Common myeloid progenitor, CD34-positive (primary cell): Measurements from ENCODE around the gene GMPPA.

Experiments used
- CTCF ChIA-PET: fragments of 350-600 bp; sonication (Branson Sonifier 250); formaldehyde crosslinking; loops from one replicate; lab custom pipeline; 2021; ENCODE audit warnings: antibody characterized with exemption; lab: Charles Lee
- POLR2A ChIA-PET: fragments of 350-600 bp; sonication (Branson Sonifier 250); formaldehyde crosslinking; loops from one replicate; lab custom pipeline; 2021; ENCODE audit warnings: antibody characterized with exemption; lab: Charles Lee
- DNase-seq, 3 donors: peaks; one replicate each; pipeline versions ENCODE4 v3.0.0 to v3.0.0-alpha.2; 2013
- H3K27ac ChIP-seq, 2 experiments: 1 replicate in 1 of 2; 2 replicates in 1 of 2; pipeline ENCODE4 v1.7.0; 2013; ENCODE audit warnings: inconsistent platforms in 2 of 2, low read length in 2 of 2, mild to moderate bottlenecking in 2 of 2, low read depth in 1 of 2, moderate library complexity in 1 of 2; ENCODE audit not compliant: severe bottlenecking in 2 of 2, insufficient read depth in 1 of 2, poor library complexity in 1 of 2
- H3K27me3 ChIP-seq, 5 experiments: replicated peaks in 2 of 5; 1 replicate in 3 of 5; 2 replicates in 2 of 5; pipeline versions ENCODE4 v1.6.1 to v1.7.0; 2013; ENCODE audit warnings: low read length in 4 of 5, mild to moderate bottlenecking in 2 of 5, moderate library complexity in 2 of 5, inconsistent platforms in 1 of 5; ENCODE audit not compliant: insufficient read depth in 5 of 5, control insufficient read depth in 4 of 5
- H3K36me3 ChIP-seq, 4 experiments: 1 replicate in 2 of 4; 2 replicates in 2 of 4; pipeline versions ENCODE4 v1.6.1 to v1.7.0; 2013; ENCODE audit warnings: low read length in 3 of 4, control low read depth in 1 of 4, mild to moderate bottlenecking in 1 of 4; ENCODE audit not compliant: control insufficient read depth in 4 of 4, insufficient read depth in 4 of 4
- H3K4me1 ChIP-seq, 4 experiments: 1 replicate in 3 of 4; 2 replicates in 1 of 4; pipeline versions ENCODE4 v1.6.1 to v1.7.1; 2013; ENCODE audit warnings: low read length in 3 of 4, mild to moderate bottlenecking in 3 of 4, control low read depth in 1 of 4, inconsistent platforms in 1 of 4, moderate library complexity in 1 of 4; ENCODE audit not compliant: control insufficient read depth in 4 of 4, insufficient read depth in 4 of 4; ENCODE audit errors: control extremely low read depth in 1 of 4
- H3K4me3 ChIP-seq, 7 experiments: 1 replicate in 4 of 7; 2 replicates in 3 of 7; pipeline versions ENCODE4 v1.5.1 to v1.7.0; 2013; ENCODE audit warnings: mild to moderate bottlenecking in 7 of 7, low read length in 6 of 7, moderate library complexity in 6 of 7, inconsistent platforms in 2 of 7, low read depth in 2 of 7, control low read depth in 1 of 7; ENCODE audit not compliant: insufficient read depth in 4 of 7, control insufficient read depth in 1 of 7; ENCODE audit errors: extremely low read depth in 1 of 7
- H3K9me3 ChIP-seq, 5 experiments: 1 replicate in 4 of 5; 2 replicates in 1 of 5; pipeline versions ENCODE4 v1.6.1 to v1.7.1; 2013; ENCODE audit warnings: low read length in 4 of 5, mild to moderate bottlenecking in 2 of 5, inconsistent platforms in 1 of 5, low read depth in 1 of 5, moderate library complexity in 1 of 5; ENCODE audit not compliant: control insufficient read depth in 4 of 5, insufficient read depth in 2 of 5; ENCODE audit errors: control extremely low read depth in 1 of 5
- WGBS: methylation state at CpG from one replicate; pipeline ENCODE4 v1.1.5; 2013; ENCODE audit not compliant: insufficient coverage; 5-methylcytosine and 5-hydroxymethylcytosine counted together

The GMPPA gene

DNA sequence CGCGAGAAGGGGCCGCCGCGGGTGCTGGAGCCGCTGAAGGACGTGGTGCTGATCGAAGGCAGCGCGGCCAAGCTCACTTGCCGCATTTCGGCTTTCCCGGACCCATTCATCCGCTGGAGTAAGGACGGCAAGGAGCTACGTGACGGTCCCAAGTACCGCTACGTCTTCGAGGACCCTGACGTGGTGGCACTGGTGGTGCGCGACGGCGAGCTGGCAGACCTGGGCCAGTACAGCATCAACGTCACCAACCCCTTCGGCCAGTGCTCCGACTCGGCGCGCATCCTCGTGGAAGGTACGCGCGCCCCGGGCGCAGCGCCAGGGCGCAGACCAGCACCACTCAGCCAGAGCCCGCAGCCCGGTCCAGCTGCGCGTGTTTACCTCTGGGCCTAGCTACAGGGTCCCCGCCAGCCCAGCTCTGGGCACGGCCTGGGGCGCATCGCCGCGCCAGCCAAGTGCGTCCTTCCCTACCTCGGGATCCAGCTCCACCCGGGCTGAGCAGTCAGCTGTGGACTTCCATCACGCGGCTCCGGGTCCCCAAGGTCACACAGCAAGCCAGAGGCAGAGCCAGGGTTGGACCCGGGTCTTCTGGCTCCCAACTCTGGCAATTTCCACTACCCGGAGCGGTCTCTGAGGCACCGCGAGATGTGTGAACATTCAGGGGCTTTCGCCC, 1.7 kb upstream of the GMPPA start:
- Histone ChIP-seq H3K9me3 (no peaks in the 10 kb centered on the region), H3K4me3 (peak overlapping the region in 4 of 7 experiments; percentile 21 to 83 (median 39)), H3K36me3 (no peaks in the 10 kb centered on the region), H3K27ac (no peak overlapping the region), H3K27me3 (peaks cover 0 to 64% (median 28%) of the 10 kb centered on the region in 5 experiments), H3K4me1 (peaks cover 4 to 41% (median 26%) of the 10 kb centered on the region in 4 experiments)
- no peak for DNase-seq
- POLR2A ChIA-PET, result interaction anchor here (0.7 kb wide), 1 partner anchor 32 kb away, joined by 4 read pairs; no protein-coding TSS in a partner anchor
- WGBS, result 5% methylated on average over 61 of the region's 61 CpGs
- CTCF ChIA-PET, result interaction anchor here (0.9 to 60.5 kb wide), 4 partner anchors 13 to 27 kb away, joined by 3 to 1724 read pairs (median 42); partner anchors contain the start of genes ASIC4, CHPF and TMEM198

DNA sequence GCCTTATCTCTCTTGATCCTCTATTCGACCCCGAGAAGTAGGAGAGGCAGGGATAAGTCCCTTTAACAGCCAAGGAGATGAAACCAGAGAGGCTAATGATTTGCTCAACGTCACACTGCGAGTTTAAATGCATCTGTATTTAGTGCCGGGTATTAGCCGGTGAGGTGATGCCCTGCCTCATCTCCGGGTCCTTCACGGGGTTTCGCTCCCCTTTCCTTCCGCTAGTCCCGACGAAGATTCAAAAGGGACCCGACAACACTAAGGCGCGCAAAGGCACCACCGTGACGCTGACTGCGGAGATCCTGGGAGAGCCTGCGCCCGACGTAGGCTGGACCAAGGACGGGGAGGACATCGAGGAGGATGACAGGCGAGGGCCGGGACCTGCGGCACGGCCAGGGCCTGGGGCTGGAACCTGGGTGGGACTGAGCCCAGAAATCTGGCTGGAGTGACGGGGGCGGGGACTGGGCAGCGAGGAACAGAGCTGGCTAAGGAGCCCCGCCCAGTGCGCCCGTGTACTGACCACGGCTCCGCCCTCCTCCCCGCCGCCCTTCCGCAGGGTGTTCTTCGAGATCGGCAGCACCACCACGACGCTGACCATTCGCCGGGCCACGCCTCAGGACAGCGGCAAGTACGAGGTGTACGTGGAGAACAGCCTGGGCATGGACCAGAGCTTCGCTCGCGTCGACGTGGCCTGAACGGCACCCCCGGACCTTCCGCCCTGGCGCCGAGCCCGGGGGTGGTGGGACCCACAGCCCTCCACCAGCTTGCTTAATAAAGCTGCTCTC, 1.0 kb upstream of the GMPPA start:
- POLR2A ChIA-PET, result interaction anchor here (1.5 kb wide), 1 partner anchor 12 kb away, joined by 4 read pairs; no protein-coding TSS in a partner anchor
- CTCF ChIA-PET, result interaction anchor here (0.9 to 60.5 kb wide), 6 partner anchors 14 to 108 kb away, joined by 3 to 1724 read pairs (median 6); partner anchors contain the start of genes ASIC4, CHPF and TMEM198
- DNase-seq, result no peak
- Histone ChIP-seq H3K27ac (peak overlapping the region in 1 of 2 experiments; percentile 49), H3K9me3 (no peaks in the 10 kb centered on the region), H3K27me3 (peaks cover 0 to 57% (median 28%) of the 10 kb centered on the region in 5 experiments), H3K36me3 (no peaks in the 10 kb centered on the region), H3K4me1 (peaks cover 4 to 41% (median 26%) of the 10 kb centered on the region in 4 experiments), H3K4me3 (peak overlapping the region; percentile 44 to 83 (median 76))
- 2% methylated on average over 52 of the region's 59 CpGs for WGBS

DNA sequence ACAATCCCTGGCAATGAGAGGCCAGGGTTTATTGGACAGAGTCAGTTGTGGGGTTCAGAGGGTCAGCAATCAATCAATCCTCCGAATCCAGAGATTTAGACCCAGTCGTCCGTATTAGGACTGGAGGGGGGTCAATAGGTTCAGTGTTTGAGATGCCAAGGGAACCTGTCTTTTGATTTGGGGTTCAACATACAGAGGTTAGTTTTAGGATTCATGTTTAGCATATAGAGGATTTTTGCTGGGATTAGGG, 292 bp downstream of the GMPPA start:
- H3K4me1 ChIP-seq, result peaks cover 4 to 41% (median 26%) of the 10 kb centered on the region in 4 experiments
- 0% methylated on average over 3 of the region's 3 CpGs for WGBS
- H3K27me3 ChIP-seq, result peaks cover 0 to 44% (median 28%) of the 10 kb centered on the region in 5 experiments
- no peak for DNase-seq
- no peaks in the 10 kb centered on the region for H3K9me3 ChIP-seq
- peak overlapping the region; percentile 44 to 83 (median 76) for H3K4me3 ChIP-seq
- H3K27ac ChIP-seq, result peak overlapping the region; percentile 74 to 88
- peaks cover 0 to 8% (median 2%) of the 10 kb centered on the region in 4 experiments for H3K36me3 ChIP-seq
- CTCF ChIA-PET, result interaction anchor here (0.9 to 60.5 kb wide), 4 partner anchors 10 to 25 kb away, joined by 4 to 1724 read pairs (median 6); partner anchors contain the start of genes ASIC4, CHPF and TMEM198
- POLR2A ChIA-PET, result interaction anchor here (1.5 kb wide), 1 partner anchor 11 kb away, joined by 4 read pairs; no protein-coding TSS in a partner anchor

DNA sequence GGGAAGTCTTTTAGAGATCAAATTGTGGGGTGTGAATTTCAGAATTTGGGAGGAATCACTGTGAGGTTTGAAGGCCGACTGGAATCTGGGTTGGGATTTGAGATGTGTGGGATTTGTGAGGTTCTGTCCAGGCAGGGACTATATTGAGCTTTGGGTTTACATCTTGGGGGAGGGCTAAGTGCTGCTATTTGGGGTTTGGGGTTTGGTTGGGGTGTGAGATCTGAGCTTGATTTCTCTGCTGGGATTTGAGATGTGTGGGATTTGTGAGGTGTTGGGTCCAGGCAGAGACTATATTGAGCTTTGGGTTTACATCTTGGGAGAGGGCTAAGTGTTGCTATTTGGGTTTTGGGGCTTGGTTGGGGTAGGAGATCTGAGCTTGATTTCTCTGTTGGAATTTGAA, 864 bp downstream of the GMPPA start:
- no peaks in the 10 kb centered on the region for H3K9me3 ChIP-seq
- H3K4me1 ChIP-seq, result peaks cover 4 to 41% (median 26%) of the 10 kb centered on the region in 4 experiments
- CTCF ChIA-PET, result interaction anchor here (2.0 to 60.5 kb wide), 2 partner anchors 11 to 25 kb away, joined by 5 to 1724 read pairs; partner anchors contain the start of genes ASIC4, CHPF and TMEM198
- peak overlapping the region in 4 of 7 experiments; percentile 75 to 83 (median 78) for H3K4me3 ChIP-seq
- H3K27ac ChIP-seq, result peak overlapping the region in 1 of 2 experiments; percentile 88
- DNase-seq, result no peak
- POLR2A ChIA-PET, result no interaction called here
- 90% methylated on average over 1 of the region's 1 CpG for WGBS
- peaks cover 0 to 38% (median 26%) of the 10 kb centered on the region in 5 experiments for H3K27me3 ChIP-seq
- H3K36me3 ChIP-seq, result peaks cover 2 to 12% (median 6%) of the 10 kb centered on the region in 4 experiments

DNA sequence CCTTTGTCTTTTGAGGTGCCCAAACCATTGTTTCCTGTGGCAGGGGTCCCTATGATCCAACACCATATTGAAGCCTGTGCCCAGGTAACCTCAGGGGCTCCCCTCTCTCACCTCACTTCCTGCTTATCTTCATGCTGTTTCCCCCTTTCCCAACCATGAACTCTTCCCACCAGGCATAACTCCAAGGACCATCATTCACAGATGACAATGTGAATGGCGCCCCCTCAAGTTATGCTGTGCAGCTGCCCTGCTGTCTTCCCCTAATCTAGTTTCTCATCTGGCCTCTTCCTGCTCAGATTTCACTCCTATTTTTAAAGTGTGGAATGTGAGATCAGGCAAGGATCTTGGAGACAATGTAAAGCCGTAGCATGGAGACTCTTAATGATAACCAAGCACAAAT, 1.4 kb downstream of the GMPPA start:
- H3K27me3 ChIP-seq, result peaks cover 0 to 33% (median 21%) of the 10 kb centered on the region in 5 experiments
- H3K36me3 ChIP-seq, result peaks cover 3 to 16% (median 9%) of the 10 kb centered on the region in 4 experiments
- no peak overlapping the region for H3K4me3 ChIP-seq
- H3K4me1 ChIP-seq, result peaks cover 4 to 41% (median 26%) of the 10 kb centered on the region in 4 experiments
- peak overlapping the region in 1 of 2 experiments; percentile 88 for H3K27ac ChIP-seq
- H3K9me3 ChIP-seq, result no peaks in the 10 kb centered on the region
- WGBS, result 83% methylated on average over 1 of the region's 2 CpGs
- ChIA-PET POLR2A (no interaction called here), CTCF (interaction anchor here (2.0 to 60.5 kb wide), 2 partner anchors 11 to 24 kb away, joined by 5 to 1724 read pairs; partner anchors contain the start of genes ASIC4, CHPF and TMEM198)
- DNase-seq, result no peak

DNA sequence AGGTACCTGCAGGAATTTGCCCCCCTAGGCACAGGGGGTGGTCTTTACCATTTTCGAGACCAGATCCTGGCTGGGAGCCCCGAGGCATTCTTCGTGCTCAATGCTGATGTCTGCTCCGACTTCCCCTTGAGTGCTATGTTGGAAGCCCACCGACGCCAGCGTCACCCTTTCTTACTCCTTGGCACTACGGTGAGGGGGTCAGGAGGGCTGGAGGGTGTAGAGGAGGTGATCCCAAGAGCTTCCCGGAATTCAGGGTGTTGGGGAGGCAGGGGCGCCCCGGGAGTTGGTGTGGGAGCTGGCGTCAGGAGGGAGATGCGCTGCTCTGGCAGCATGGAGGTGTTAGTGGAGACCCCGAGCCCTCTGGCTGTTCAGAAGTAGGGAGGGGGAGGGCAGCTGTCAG, 3.2 kb downstream of the GMPPA start:
- ChIA-PET CTCF (interaction anchor here (60.5 kb wide), 1 partner anchor 23 kb away, joined by 1724 read pairs; the partner anchor contains the start of genes ASIC4, CHPF and TMEM198), POLR2A (no interaction called here)
- Histone ChIP-seq H3K36me3 (peaks cover 3 to 30% (median 16%) of the 10 kb centered on the region in 4 experiments), H3K4me3 (no peak overlapping the region), H3K4me1 (peaks cover 4 to 29% (median 23%) of the 10 kb centered on the region in 4 experiments), H3K9me3 (no peaks in the 10 kb centered on the region), H3K27me3 (peaks cover 0 to 15% (median 9%) of the 10 kb centered on the region in 5 experiments), H3K27ac (peak overlapping the region in 1 of 2 experiments; percentile 25)
- no peak for DNase-seq
- 96% methylated on average over 14 of the region's 14 CpGs for WGBS
